Suprapubic skin (tissue), 3 donors: ENCODE data around the gene GPER1.

Experiments
- CTCF ChIP-seq, 2 donors: fragments of 200-600 bp in 1 of 2; fragments of 450-650 bp in 1 of 2; sonication (generic) in 1 of 2; IDR thresholded peaks; one replicate each; pipeline ENCODE4 v1.5.1; 2016 to 2019; ENCODE audit warnings: antibody characterized with exemption in 2 of 2, mild to moderate bottlenecking in 1 of 2, moderate library complexity in 1 of 2
- POLR2A ChIP-seq, 2 donors: fragments of 450-650 bp; IDR thresholded peaks; one replicate each; pipeline ENCODE4 v1.6.1; 2017; ENCODE audit warnings: antibody characterized with exemption in 2 of 2, mild to moderate bottlenecking in 2 of 2, moderate library complexity in 2 of 2

DNA sequence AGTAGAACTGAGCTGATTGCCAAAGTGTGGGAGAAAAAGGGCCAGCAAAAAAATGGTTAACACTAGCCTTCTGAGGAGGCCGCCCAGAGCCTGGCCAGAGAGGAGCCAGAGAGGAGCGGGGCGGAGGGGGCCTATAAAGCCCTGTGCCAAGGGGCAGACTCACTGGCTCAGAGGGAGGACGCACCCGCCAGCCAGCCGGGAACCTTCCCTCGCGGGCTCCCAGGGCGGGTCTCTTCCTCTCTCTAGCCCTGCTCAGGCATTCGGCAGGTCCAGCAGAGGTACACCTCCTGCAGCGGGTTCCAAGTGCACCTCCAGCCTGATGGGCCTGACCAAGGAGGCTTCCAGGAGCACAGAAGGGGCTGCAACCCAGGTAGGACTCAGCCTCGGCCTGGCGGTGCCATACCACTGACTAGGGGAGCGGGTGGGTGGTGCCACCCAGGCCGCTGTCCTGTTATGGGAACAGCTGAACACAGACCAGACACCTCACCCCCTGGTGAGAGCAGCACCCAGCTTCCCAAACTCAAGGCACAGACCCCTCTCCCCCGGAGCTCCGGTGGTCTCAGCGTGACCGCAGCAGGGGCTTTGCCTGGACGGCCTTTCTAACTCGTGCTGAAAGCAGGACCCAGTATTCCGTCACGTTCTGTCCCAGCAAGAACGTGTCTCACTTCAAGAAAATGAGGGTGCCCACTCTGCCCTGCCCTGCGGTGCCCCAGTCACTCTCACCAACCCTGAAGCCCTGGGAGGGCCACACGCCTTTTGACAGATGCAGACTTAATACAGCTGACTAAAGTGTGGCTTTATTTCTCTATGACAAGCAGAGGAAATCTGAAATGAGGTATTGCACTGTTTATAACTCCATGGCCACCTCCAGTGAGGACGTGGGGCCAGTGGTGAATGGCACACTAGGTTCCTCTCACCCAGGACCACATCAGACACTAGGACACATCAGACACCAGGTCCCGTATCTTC, at the start of gene GPER1:
- TF ChIP-seq POLR2A (IDR thresholded peaks at IDR 0.05) (no peak), CTCF (IDR thresholded peaks at IDR 0.05) (no peak)
